ENCODE results near the gene CSHL1. TPM values are rescaled to one million over a fixed set of nuclear protein-coding genes. Genes with fewer than 3 reads are reported as not detected.
"Not testable (repeated sequence)": the region's sequence is repeated elsewhere in the genome, so short reads cannot be mapped to it uniquely, and the experiment has no call there.

Gene CSHL1
- total and polyA plus RNA-seq, 2 donors (not counting 1 experiment from before 2014, with no cell fraction given), result not detected

- no peak overlapping the region for H3K4me3 ChIP-seq (replicated peaks in 1 of 4; ENCODE audit: control extremely low read depth in 1 of 4, insufficient read depth in 1 of 4, low read depth in 3 of 4, low read length in 4 of 4)
- no peak for DNase-seq (ENCODE audit: low read depth in 2 of 2)
- H3K27ac ChIP-seq (ENCODE audit: insufficient read depth, low read length), result no peak overlapping the region
- no peak overlapping the region for H2AFZ ChIP-seq (ENCODE audit: low read length)
- no peak overlapping the region for H3K4me2 ChIP-seq (ENCODE audit: extremely low read depth, insufficient read depth, low read length)
- H3K27me3 ChIP-seq (ENCODE audit: control insufficient read depth, insufficient read depth, low read length), result no peaks in the 10 kb centered on the region
- no peaks in the 10 kb centered on the region for H4K20me1 ChIP-seq (ENCODE audit: control insufficient read depth, extremely low read depth, insufficient read depth, low read length)
- H3K79me2 ChIP-seq (ENCODE audit: control insufficient read depth, insufficient read depth, low read length), result no peaks in the 10 kb centered on the region
- H3K9ac ChIP-seq (ENCODE audit: insufficient read depth, low read length), result no peak overlapping the region
- no peaks in the 10 kb centered on the region for H3K9me3 ChIP-seq (ENCODE audit: control insufficient read depth, insufficient read depth, low read depth, low read length)
- no peaks in the 10 kb centered on the region for H3K4me1 ChIP-seq (ENCODE audit: control insufficient read depth, extremely low read depth, insufficient read depth, low read length)
- no peaks in the 10 kb centered on the region for H3K36me3 ChIP-seq (ENCODE audit: control insufficient read depth, insufficient read depth, low read length)
- TF ChIP-seq, protein P1, sequence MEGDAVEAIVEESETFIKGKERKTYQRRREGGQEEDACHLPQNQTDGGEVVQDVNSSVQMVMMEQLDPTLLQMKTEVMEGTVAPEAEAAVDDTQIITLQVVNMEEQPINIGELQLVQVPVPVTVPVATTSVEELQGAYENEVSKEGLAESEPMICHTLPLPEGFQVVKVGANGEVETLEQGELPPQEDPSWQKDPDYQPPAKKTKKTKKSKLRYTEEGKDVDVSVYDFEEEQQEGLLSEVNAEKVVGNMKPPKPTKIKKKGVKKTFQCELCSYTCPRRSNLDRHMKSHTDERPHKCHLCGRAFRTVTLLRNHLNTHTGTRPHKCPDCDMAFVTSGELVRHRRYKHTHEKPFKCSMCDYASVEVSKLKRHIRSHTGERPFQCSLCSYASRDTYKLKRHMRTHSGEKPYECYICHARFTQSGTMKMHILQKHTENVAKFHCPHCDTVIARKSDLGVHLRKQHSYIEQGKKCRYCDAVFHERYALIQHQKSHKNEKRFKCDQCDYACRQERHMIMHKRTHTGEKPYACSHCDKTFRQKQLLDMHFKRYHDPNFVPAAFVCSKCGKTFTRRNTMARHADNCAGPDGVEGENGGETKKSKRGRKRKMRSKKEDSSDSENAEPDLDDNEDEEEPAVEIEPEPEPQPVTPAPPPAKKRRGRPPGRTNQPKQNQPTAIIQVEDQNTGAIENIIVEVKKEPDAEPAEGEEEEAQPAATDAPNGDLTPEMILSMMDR (conservative IDR thresholded peaks at IDR 0.05 in 1 of 2, IDR thresholded peaks at IDR 0.05 in 1 of 2; ENCODE audit: low read depth in 1 of 2, low read length in 2 of 2), result no peak
- TF ChIP-seq EZH2 (IDR thresholded peaks at IDR 0.05; ENCODE audit: low read length, missing control alignments), result no peak
Observed at GRCh38 chr17:63880706-63881105, 30.4 kb downstream of the CSHL1 start.

DNA sequence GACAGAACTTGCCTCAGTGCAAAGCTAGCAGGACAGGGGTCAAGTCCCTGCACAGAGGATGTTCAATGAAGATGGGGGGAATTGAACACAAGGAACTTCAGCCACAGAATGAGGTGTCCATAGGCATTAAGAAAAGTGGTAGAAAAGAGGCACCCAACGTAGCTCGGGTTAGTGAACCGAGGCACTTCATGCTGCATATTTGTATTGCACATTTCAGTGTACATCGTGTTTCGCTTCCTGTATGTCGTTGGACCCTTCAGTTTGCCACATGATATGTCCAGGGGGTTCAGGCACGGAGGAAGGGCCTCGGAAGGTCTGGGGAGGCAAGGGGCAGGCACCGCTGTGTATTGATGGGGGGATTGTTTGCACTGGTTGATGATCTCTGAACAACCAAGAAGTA lies 32.6 kb downstream of the CSHL1 start:
- not testable (repeated sequence) for H3K4me1 ChIP-seq (ENCODE audit: control insufficient read depth, extremely low read depth, insufficient read depth, low read length); H3K4me2 ChIP-seq (ENCODE audit: extremely low read depth, insufficient read depth, low read length); DNase-seq (ENCODE audit: low read depth in 2 of 2); H2AFZ ChIP-seq (ENCODE audit: low read length); H3K4me3 ChIP-seq (replicated peaks in 1 of 4; ENCODE audit: control extremely low read depth in 1 of 4, insufficient read depth in 1 of 4, low read depth in 3 of 4, low read length in 4 of 4); H3K79me2 ChIP-seq (ENCODE audit: control insufficient read depth, insufficient read depth, low read length); H3K27ac ChIP-seq (ENCODE audit: insufficient read depth, low read length); H4K20me1 ChIP-seq (ENCODE audit: control insufficient read depth, extremely low read depth, insufficient read depth, low read length); H3K9ac ChIP-seq (ENCODE audit: insufficient read depth, low read length); H3K36me3 ChIP-seq (ENCODE audit: control insufficient read depth, insufficient read depth, low read length); H3K27me3 ChIP-seq (ENCODE audit: control insufficient read depth, insufficient read depth, low read length); H3K9me3 ChIP-seq (ENCODE audit: control insufficient read depth, insufficient read depth, low read depth, low read length)

- H3K9me3 ChIP-seq (ENCODE audit: control insufficient read depth, insufficient read depth, low read depth, low read length); H4K20me1 ChIP-seq (ENCODE audit: control insufficient read depth, extremely low read depth, insufficient read depth, low read length); H3K4me3 ChIP-seq (replicated peaks in 1 of 4; ENCODE audit: control extremely low read depth in 1 of 4, insufficient read depth in 1 of 4, low read depth in 3 of 4, low read length in 4 of 4); H3K36me3 ChIP-seq (ENCODE audit: control insufficient read depth, insufficient read depth, low read length); H3K4me2 ChIP-seq (ENCODE audit: extremely low read depth, insufficient read depth, low read length); H3K9ac ChIP-seq (ENCODE audit: insufficient read depth, low read length); H3K27ac ChIP-seq (ENCODE audit: insufficient read depth, low read length); H3K4me1 ChIP-seq (ENCODE audit: control insufficient read depth, extremely low read depth, insufficient read depth, low read length); H3K27me3 ChIP-seq (ENCODE audit: control insufficient read depth, insufficient read depth, low read length); DNase-seq (ENCODE audit: low read depth in 2 of 2); H2AFZ ChIP-seq (ENCODE audit: low read length); H3K79me2 ChIP-seq (ENCODE audit: control insufficient read depth, insufficient read depth, low read length): not testable (repeated sequence)
Observed at GRCh38 chr17:63874693-63875092, 36.4 kb downstream of the CSHL1 start.

- not testable (repeated sequence) for H3K79me2 ChIP-seq (ENCODE audit: control insufficient read depth, insufficient read depth, low read length); H3K9ac ChIP-seq (ENCODE audit: insufficient read depth, low read length); H3K27ac ChIP-seq (ENCODE audit: insufficient read depth, low read length); H4K20me1 ChIP-seq (ENCODE audit: control insufficient read depth, extremely low read depth, insufficient read depth, low read length); H3K27me3 ChIP-seq (ENCODE audit: control insufficient read depth, insufficient read depth, low read length); H3K4me1 ChIP-seq (ENCODE audit: control insufficient read depth, extremely low read depth, insufficient read depth, low read length); H3K4me3 ChIP-seq (replicated peaks in 1 of 4; ENCODE audit: control extremely low read depth in 1 of 4, insufficient read depth in 1 of 4, low read depth in 3 of 4, low read length in 4 of 4); H3K36me3 ChIP-seq (ENCODE audit: control insufficient read depth, insufficient read depth, low read length); H2AFZ ChIP-seq (ENCODE audit: low read length); DNase-seq (ENCODE audit: low read depth in 2 of 2); H3K9me3 ChIP-seq (ENCODE audit: control insufficient read depth, insufficient read depth, low read depth, low read length); H3K4me2 ChIP-seq (ENCODE audit: extremely low read depth, insufficient read depth, low read length)
Observed at GRCh38 chr17:63874061-63874626, 36.9 kb downstream of the CSHL1 start.

GRCh38 chr17:63873577-63873976 lies 37.5 kb downstream of the CSHL1 start, which contains the start of gene CSH2:
Gene CSH2 (minus strand): TSS chr17:63873677. CDS start chr17:63873614, 63 bp downstream.
- not testable (repeated sequence) for H3K27me3 ChIP-seq (ENCODE audit: control insufficient read depth, insufficient read depth, low read length); H3K4me2 ChIP-seq (ENCODE audit: extremely low read depth, insufficient read depth, low read length); DNase-seq (ENCODE audit: low read depth in 2 of 2); H4K20me1 ChIP-seq (ENCODE audit: control insufficient read depth, extremely low read depth, insufficient read depth, low read length); H3K9ac ChIP-seq (ENCODE audit: insufficient read depth, low read length); H2AFZ ChIP-seq (ENCODE audit: low read length); H3K4me3 ChIP-seq (replicated peaks in 1 of 4; ENCODE audit: control extremely low read depth in 1 of 4, insufficient read depth in 1 of 4, low read depth in 3 of 4, low read length in 4 of 4); H3K27ac ChIP-seq (ENCODE audit: insufficient read depth, low read length); H3K79me2 ChIP-seq (ENCODE audit: control insufficient read depth, insufficient read depth, low read length); H3K9me3 ChIP-seq (ENCODE audit: control insufficient read depth, insufficient read depth, low read depth, low read length); H3K36me3 ChIP-seq (ENCODE audit: control insufficient read depth, insufficient read depth, low read length); H3K4me1 ChIP-seq (ENCODE audit: control insufficient read depth, extremely low read depth, insufficient read depth, low read length)

DNA sequence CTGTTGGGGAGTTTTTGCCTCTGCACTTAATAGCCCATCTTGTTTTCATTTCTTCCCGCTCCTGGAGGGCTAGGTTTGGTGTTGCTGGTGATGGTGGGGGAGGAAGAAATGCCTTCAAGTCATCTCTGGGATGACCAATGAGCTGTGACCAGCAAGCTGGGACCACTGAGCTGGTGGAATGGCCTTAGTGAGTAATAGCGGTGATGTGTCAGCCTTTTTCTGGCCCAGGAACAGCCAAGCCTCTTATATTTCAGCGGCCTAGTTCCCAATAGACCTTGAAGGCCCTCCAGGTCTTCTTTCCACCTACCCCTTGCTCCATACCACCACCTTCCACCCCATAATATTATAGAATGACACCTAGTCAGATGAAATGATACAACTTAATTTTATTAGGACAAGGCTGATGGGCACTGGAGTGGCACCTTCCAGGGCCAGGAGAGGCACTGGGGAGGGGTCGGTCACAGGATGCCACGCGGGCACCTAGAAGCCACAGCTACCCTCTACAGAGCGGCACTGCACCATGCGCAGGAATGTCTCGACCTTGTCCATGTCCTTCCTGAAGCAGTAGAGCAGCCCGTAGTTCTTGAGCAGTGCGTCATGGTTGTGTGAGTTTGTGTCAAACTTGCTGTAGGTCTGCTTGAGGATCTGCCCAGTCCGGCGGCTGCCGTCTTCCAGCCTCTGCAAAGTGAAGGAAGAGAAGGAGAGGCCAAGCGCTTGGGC lies 39.3 kb downstream of the CSHL1 start:
- not testable (repeated sequence) for H3K36me3 ChIP-seq (ENCODE audit: control insufficient read depth, insufficient read depth, low read length); H2AFZ ChIP-seq (ENCODE audit: low read length); H3K27me3 ChIP-seq (ENCODE audit: control insufficient read depth, insufficient read depth, low read length); H3K9ac ChIP-seq (ENCODE audit: insufficient read depth, low read length); H4K20me1 ChIP-seq (ENCODE audit: control insufficient read depth, extremely low read depth, insufficient read depth, low read length); H3K79me2 ChIP-seq (ENCODE audit: control insufficient read depth, insufficient read depth, low read length); H3K4me1 ChIP-seq (ENCODE audit: control insufficient read depth, extremely low read depth, insufficient read depth, low read length); H3K9me3 ChIP-seq (ENCODE audit: control insufficient read depth, insufficient read depth, low read depth, low read length); H3K4me2 ChIP-seq (ENCODE audit: extremely low read depth, insufficient read depth, low read length); H3K4me3 ChIP-seq (replicated peaks in 1 of 4; ENCODE audit: control extremely low read depth in 1 of 4, insufficient read depth in 1 of 4, low read depth in 3 of 4, low read length in 4 of 4); H3K27ac ChIP-seq (ENCODE audit: insufficient read depth, low read length)
- DNase-seq (ENCODE audit: low read depth in 2 of 2), result peak in 1 of 2 donors; percentile 4
